HG02678 (cell line): Measurements from ENCODE around the gene ACAA1.
"Not testable (repeated sequence)": the region's sequence is repeated elsewhere in the genome, so short reads cannot be mapped to it uniquely, and the experiment has no call there.

Experiments
- ATAC-seq: cut with Tn5 transposase; IDR thresholded peaks from one replicate; pipeline ENCODE4 v1.9.1; 2021; ENCODE audit warnings: mild to moderate bottlenecking, moderate library complexity; ENCODE audit not compliant: unreplicated experiment

ACAA1 gene, protein sequence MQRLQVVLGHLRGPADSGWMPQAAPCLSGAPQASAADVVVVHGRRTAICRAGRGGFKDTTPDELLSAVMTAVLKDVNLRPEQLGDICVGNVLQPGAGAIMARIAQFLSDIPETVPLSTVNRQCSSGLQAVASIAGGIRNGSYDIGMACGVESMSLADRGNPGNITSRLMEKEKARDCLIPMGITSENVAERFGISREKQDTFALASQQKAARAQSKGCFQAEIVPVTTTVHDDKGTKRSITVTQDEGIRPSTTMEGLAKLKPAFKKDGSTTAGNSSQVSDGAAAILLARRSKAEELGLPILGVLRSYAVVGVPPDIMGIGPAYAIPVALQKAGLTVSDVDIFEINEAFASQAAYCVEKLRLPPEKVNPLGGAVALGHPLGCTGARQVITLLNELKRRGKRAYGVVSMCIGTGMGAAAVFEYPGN

GRCh38 chr3:38136777-38137614, at the start of gene ACAA1:
Gene ACAA1, minus strand, starts transcription at chr3:38137127. Its CDS starts 92 bp downstream, at chr3:38137035.
- ATAC-seq, result peak; percentile 89

GRCh38 chr3:38177181-38177580, 40.3 kb upstream of the ACAA1 start:
- no peak for ATAC-seq

DNA sequence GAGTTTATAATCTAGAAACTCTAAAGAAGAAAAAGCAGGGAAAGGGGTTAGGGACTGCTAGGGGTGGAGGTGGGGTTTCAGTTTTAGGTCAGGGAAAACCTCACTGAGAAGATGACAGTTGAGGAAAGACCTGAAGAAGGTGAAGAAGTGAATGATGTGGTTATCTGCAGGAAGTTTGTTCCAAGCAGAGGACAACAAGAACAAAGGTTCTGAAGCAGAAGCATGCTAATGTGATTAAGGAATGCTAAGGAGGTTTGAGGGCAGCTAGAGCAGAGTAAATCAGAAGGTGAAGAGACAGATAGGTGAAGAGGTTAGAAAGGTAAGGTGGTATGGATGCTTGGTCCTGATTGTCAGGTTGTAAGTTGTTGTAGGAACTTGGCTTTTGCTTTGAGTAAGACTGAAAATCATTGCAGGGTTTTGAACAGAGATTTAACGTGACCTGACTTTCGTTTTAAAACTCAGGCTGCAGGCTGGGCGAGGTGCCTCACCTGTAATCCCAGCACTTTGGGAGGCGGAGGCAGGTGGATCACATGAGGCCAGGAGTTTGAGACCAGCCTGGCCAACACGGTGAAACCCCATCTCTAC, 37.0 kb upstream of the ACAA1 start:
- ATAC-seq, result peak; percentile 62

DNA sequence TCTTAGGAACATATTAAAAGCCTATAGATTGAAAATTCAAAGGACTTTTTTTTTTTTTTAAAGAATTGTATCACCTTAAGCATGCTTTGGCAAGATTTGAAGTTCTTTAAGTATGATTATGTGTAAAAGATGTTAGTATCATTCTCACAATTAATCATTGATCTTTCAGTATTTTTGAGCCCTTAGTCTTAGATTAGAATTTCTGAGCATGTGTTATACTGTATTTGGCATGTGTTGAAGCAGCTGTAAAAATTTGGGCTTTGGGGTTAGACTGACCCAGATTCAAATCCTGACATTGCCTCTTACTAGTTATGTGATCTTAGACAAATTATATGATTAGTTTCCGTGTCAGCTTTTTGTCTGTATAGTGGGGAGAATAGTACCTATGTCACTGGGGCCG, 34.7 kb upstream of the ACAA1 start:
- ATAC-seq, result no peak

DNA sequence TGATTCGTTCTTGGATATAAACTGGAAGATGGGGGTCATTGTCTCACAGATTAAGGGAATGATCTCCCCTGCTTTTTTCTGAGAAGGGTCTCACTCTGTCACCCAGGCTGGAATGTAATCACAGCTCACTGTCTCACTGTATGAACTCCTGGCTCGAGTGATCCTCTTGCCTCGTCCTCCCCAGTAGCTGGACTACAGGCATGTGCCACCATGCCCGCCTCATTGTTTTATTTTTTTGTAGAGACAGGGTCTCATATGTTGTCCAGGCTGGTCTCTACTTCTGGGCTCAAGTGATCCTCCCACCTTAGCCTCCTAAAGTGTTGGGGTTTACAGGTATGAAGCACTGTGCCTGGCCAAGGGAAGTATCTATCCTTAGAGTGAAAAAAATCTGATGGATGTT, 33.8 kb upstream of the ACAA1 start:
- ATAC-seq, result no peak

GRCh38 chr3:38169027-38169317, 32.0 kb upstream of the ACAA1 start:
- no peak for ATAC-seq

DNA sequence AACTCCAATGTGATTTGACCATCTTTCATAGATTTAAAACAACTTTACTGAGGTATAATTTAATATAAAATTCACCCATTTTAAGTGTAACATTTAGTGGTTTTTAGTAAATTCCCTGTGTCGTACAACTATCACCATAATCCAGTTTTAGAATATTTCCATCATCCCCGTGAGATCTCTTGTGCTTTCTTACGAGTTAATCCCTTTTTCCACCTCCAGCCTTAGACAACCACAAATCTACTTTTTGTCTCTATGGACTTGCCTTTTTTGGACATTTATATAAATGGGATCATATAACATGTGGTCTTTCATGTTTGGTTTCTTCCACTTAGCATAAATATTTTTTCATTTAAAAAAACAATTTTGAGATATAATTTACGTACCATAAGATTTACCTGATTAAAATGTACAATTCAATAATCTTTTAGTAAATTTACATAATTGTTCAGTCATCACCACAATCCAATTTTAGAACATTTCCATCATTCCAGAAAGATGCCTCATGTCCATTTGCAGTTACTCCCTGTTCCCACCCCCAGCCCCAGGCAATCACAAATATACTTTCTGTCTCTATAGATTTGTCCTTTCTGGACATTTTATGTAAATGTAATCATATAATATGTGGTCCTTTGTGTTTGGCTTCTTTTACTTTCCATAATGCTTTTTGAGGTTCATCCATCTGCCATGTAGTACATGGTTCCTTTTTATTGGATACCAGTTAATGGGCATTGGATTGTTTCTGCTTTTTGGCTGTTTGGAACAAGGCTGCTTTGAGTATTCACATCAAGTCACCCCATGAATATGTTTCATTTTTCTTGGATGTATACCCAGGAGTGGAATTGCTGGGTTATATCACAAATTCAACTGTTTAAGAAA, 31.5 kb upstream of the ACAA1 start:
- ATAC-seq, result no peak

- ATAC-seq, result no peak
Measured at GRCh38 chr3:38167591-38167990, 30.7 kb upstream of the ACAA1 start.

DNA sequence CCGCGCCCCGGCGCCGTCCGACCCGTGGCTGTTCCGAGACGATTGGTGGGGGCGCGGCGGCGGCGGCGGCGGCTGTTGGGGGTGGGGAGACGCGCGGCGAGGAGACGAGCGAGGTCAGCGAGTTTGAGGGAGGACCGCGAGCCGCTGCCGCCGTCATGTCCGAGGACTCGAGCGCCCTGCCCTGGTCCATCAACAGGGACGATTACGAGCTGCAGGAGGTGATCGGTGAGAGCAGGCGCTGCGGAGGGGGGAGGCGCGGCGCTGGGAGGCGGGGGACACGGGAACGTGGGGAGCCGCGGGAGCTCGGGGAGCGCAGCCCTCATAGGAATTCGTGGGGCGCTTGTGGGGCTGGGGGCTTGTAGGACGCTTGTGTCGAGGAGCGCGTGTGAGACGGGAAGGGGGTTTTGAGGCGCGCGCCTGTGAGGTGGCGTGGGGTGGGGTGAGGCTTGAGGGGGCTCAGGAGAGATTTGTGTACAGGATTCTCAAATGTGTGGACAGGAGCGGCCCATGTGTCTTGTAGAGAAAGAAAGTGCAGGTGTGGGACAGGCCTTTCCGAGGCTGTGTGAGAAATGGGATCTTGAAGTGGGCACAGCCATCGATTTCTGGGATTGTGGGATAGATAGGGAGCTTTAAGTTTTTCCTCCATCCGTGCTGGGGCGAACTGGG, 28.9 kb upstream of the ACAA1 start:
- no peak for ATAC-seq

- peak; percentile 89 for ATAC-seq
Measured at GRCh38 chr3:38164952-38165721, 28.2 kb upstream of the ACAA1 start, which contains the start of gene OXSR1. Gene OXSR1, plus strand, starts transcription at chr3:38165537. Its CDS starts 340 bp downstream, at chr3:38165877.

DNA sequence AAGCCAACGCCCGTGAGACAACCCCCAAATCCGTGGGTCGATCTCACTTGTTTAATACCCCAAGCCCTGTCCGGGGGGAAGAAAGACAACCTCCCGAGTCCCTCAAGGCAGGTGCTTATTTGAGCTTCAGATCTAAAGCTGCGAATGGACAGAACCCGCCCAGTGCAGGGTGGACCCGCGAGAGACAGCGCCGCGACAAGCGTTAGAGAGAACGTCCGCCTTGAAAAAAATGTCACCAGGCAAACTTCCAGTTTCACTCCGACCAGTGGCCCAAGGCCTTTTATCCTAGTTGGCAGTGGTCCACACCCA, 27.7 kb upstream of the ACAA1 start:
- no peak for ATAC-seq

GRCh38 chr3:38163841-38164642, 27.1 kb upstream of the ACAA1 start:
- no peak for ATAC-seq

- no peak for ATAC-seq
Measured at GRCh38 chr3:38163117-38163840, 26.4 kb upstream of the ACAA1 start.

- not testable (repeated sequence) for ATAC-seq
Measured at GRCh38 chr3:38160704-38161103, 23.8 kb upstream of the ACAA1 start.

DNA sequence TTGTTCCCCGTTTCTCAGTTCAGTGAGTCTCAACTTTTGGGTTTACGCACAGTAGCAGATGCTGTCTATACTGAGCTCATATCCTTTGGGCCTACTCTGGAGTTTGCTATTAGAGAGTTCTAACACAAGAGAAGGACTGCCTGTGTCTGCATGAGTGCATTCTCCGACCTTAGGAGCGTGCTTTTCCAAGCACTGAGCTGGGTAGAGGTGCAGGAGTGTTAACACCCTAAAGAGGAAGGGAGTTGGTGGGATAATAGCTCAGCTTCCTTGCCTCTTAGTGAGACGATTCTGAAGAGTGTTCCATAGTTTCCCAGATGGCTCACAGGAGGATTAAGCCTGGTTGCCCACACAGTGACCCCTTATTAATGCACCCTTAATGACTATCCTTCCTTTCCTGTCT, 21.5 kb upstream of the ACAA1 start:
- no peak for ATAC-seq

- no peak for ATAC-seq
Measured at GRCh38 chr3:38157595-38157994, 20.7 kb upstream of the ACAA1 start.

GRCh38 chr3:38157117-38157516, 20.2 kb upstream of the ACAA1 start:
- ATAC-seq, result no peak

DNA sequence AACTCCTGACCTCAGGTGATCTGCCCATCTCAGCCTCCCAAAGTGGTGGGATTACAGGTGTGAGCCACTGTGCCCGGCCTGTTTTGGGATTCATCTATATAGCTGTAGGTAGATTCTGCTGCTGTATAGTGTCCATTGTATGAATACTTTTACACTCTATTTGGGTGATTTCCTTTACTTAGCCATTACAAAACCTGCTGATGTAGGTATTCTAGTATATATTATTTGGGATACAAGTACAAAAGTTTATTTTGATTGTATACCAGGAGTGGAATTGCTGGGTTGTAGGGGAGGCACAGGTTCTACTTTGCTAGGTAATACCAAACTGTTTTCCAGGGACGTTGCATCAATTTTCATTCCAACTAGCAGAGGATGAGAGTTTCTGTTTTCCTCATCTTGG, 18.9 kb upstream of the ACAA1 start:
- no peak for ATAC-seq
